NCI-H510A (cell line): Measurements from ENCODE around the gene PDGFRA.

Experiments used
- DNase-seq: peaks from one replicate; lab custom pipeline; 2025; lab: John Stamatoyannopoulos, UW

Gene PDGFRA

GRCh38 chr4:54255881-54256280, 26.8 kb downstream of the PDGFRA start:
- DNase-seq, result no peak

GRCh38 chr4:54256491-54257486, 27.7 kb downstream of the PDGFRA start:
- DNase-seq, result no peak

GRCh38 chr4:54265366-54265765, 36.3 kb downstream of the PDGFRA start:
- no peak for DNase-seq

GRCh38 chr4:54268151-54268550, 39.1 kb downstream of the PDGFRA start:
- DNase-seq, result no peak

- no peak for DNase-seq
Measured at GRCh38 chr4:54271464-54271863, 42.4 kb downstream of the PDGFRA start.

- no peak for DNase-seq
Measured at GRCh38 chr4:54272051-54272450, 43.0 kb downstream of the PDGFRA start.

GRCh38 chr4:54274264-54274663, 45.2 kb downstream of the PDGFRA start:
- no peak for DNase-seq

- no peak for DNase-seq
Measured at GRCh38 chr4:54274795-54275665, 45.9 kb downstream of the PDGFRA start.

GRCh38 chr4:54276641-54277430, 47.7 kb downstream of the PDGFRA start:
- no peak for DNase-seq

GRCh38 chr4:54277691-54278090, 48.6 kb downstream of the PDGFRA start:
- DNase-seq, result no peak

GRCh38 chr4:54278216-54278615, 49.1 kb downstream of the PDGFRA start:
- no peak for DNase-seq

GRCh38 chr4:54281054-54281766, 52.1 kb downstream of the PDGFRA start:
- DNase-seq, result no peak

GRCh38 chr4:54282837-54283236, 53.7 kb downstream of the PDGFRA start:
- no peak for DNase-seq

GRCh38 chr4:54289316-54289715, 60.2 kb downstream of the PDGFRA start:
- DNase-seq, result no peak

- DNase-seq, result no peak
Measured at GRCh38 chr4:54290980-54291379, 61.9 kb downstream of the PDGFRA start.

GRCh38 chr4:54296548-54297203, 67.6 kb downstream of the PDGFRA start:
- no peak for DNase-seq

- DNase-seq, result no peak
Measured at GRCh38 chr4:54308110-54308509, 79.0 kb downstream of the PDGFRA start.

- no peak for DNase-seq
Measured at GRCh38 chr4:54315561-54316538, 86.8 kb downstream of the PDGFRA start.

- DNase-seq, result no peak
Measured at GRCh38 chr4:54317690-54318089, 88.6 kb downstream of the PDGFRA start.

GRCh38 chr4:54318904-54319303, 89.8 kb downstream of the PDGFRA start:
- no peak for DNase-seq
